ENCODE results near the gene SKP2.

GRCh38 chr5:36155291-36155690 lies 3.4 kb downstream of the SKP2 start:
- TF ChIP-seq NFRKB (IDR thresholded peaks at IDR 0.05) (no peak), L3MBTL2 (conservative IDR thresholded peaks at IDR 0.05) (no peak), HDGF (IDR thresholded peaks at IDR 0.05; ENCODE audit: borderline replicate concordance) (no peak), BHLHE40 (IDR thresholded peaks at IDR 0.05; ENCODE audit: borderline replicate concordance) (no peak), FOXA1 (IDR thresholded peaks at IDR 0.05) (no peak)

Measured in HEK293T (cell line).